HG03025 (cell line): ENCODE data around the gene FBXO17.
"Not testable (repeated sequence)": the region's sequence is repeated elsewhere in the genome, so short reads cannot be mapped to it uniquely, and the experiment has no call there.

Source experiments
- ATAC-seq: cut with Tn5 transposase; IDR thresholded peaks from one replicate; pipeline ENCODE4 v1.9.1; 2021; ENCODE audit warnings: mild to moderate bottlenecking, moderate library complexity; ENCODE audit not compliant: unreplicated experiment, low FRiP score

FBXO17 gene

GRCh38 chr19:38980583-38981374 is 5.2 kb upstream of the FBXO17 start:
- no peak for ATAC-seq

- no peak for ATAC-seq
Observed at GRCh38 chr19:38979812-38980211, 4.3 kb upstream of the FBXO17 start.

DNA sequence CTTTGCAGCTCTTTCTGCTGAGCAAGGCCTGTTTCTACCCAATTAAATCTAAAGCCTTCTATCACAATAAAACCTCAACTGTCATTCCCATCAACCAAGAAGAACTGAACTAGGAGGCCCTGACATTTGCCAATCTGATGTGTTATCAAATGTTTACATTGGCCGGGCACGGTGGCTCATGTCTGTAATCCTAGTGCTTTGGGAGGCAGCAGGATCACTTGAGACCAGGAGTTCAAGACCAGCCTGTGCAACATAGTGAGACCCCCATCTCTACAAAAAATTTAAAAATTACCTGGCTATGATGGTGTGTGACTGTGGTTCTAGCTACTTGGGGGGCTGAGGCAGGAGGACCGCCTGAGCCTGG is 2.8 kb upstream of the FBXO17 start:
- no peak for ATAC-seq

GRCh38 chr19:38977445-38978325 is 2.1 kb upstream of the FBXO17 start:
- no peak for ATAC-seq

DNA sequence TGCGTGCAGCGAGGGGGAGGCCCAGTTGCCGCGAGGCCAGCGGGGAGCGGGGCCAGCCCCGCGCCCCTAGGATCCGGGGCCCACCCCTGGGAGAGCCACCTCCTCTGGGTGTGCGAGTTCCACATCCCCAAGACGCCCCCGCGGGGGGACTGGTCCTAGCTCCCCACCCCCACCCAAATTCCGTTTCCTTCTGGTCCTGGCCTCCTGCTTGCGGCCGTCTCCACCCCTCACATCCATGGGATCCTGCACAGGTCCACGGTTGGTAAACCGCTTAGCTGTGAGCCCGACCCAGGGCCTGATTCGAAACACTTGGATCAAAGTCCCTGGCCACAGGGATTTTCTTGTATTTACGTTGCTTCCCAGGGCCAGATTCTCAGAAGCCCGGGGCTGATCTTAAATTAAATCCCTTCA is 324 bp upstream of the FBXO17 start:
- no peak for ATAC-seq

DNA sequence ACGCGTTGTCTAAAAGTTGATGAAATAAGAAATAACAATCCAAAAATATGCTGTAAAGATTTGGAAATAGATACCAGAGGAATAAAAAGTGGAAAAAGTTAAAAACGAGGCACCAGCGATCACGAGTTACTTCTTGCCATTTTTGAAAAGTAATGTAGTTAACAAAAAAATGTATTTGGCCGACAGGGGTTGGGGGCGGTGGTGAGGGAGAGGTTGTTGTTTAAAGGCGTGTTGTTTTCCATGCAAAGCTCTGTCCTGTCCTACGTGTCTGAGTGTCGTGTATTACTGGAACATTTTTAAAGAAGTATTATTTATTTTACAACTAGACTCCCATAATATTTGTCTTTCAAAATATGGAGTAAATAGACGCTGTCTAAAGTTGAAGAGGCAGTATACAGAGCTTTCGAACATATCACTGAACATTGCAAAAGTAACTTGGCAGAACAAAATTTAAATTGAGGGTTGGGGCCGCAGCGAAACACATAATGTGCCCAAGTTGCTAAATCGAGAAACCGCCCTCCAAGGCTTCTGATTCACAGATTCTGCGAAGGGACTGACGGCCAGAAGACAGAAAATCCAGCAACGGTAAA is 823 bp downstream of the FBXO17 start:
- ATAC-seq, result no peak

DNA sequence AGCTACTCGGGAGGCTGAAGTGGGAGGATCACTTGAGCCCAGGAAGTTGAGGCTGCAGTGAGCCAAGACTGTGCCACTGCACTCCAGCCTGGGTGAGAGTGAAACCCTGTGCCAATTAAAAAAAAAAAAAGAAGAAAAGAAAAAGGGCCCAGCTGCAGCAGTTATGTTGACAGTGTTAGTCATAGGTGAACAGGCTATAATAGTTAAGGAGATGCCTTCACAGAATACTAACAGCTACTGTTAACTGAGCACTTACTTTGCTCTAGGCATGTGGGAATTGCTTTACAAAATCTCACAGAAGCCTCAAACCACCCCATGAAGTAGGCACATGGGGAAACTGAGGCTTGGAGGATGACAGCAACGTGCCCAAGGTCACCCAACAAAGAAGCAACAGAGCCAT is 3.9 kb downstream of the FBXO17 start:
- ATAC-seq, result no peak

- no peak for ATAC-seq
Observed at GRCh38 chr19:38970664-38971532, 4.6 kb downstream of the FBXO17 start.

DNA sequence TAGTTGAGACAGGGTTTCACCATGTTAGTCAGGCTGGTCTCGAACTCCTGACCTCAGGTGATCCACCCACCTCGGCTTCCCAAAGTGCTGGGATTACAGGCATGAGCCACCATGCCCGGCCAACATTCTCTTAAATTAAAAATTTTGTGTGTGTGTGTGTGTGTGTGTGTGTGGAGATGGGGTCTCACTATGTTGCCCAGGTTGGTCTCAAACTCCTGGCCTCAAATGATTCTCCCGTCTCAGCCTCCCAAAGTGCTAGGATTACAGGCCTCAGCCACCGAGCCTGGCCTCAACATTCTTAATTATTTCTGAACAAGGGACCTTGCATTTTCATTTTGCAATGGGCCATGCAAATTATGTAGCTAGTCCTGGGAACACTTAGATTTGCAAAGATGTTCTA is 9.4 kb downstream of the FBXO17 start:
- ATAC-seq, result not testable (repeated sequence)

DNA sequence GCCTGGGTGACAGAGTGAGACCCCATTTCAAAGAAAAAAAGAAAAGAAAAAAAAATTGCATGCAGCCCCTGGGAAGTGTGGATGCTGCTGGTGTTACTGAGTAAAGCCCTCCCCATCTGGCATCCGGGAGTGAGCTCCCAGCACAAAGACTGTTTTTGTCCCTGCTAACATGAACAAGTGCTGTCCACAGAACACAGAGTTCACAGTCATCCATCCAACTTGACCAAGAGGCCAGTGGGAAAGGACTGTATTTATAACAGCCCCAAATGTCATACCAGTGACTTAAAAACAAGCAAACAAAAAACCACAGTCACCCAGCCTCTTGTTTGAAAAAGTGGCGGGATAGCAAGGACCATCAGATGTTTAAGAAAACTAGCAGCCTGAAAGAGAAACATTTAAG is 10.8 kb downstream of the FBXO17 start:
- ATAC-seq, result no peak

DNA sequence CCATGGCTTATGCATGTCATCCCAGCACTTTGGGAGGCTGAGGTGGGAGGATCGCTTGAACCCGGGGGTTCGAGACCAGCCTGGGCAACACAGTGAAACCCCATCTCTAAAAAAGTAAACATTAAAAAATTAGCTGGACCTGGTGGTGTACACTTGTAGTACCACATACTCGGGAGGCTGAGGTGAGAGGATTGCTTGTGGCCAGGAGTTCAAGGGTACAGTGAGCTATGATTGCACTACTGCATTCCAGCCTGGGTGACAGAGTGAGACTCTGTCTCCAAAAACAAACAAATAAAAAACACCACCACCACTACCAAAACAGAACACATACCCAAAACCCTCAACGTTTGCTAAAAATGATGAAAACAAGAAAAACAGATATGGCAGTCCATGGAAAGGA is 15.9 kb downstream of the FBXO17 start:
- no peak for ATAC-seq

DNA sequence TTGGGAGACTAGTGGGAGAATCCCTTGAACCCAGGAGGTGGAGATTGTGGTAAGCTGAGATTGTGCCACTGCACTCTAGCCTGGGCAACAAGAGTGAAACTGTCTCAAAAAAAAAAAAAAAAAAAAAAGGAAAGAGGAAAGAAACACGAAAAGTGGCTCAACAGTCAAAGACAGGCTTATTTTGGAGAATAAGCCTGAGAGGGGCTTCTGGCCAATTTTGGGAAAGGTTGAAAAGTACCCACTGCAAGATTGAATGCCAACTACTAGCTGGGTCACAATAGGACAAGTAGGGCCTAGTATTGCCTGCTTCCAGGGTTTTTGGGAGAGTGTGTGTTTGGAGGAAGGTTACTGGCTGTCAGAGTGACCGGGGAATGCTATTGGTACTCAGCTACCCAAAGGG is 17.2 kb downstream of the FBXO17 start:
- ATAC-seq, result no peak

DNA sequence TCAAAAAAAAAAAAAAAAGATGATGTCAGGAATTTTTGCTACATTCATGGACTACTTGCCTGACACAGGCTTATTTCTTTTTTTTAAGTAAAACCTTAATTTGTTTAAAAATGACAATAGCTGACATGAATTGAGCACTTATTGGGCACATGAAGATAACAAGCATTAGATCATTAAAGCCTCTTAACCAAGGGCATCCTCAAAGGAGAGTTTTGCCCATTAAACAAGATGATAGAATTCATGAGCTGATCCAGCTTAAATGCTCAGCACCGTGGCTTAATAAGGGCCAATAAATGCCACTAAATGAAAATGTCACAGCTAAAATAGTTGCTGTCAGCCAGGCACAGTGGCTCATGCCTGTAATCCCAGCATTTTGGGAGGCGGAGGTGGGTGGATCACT is 19.3 kb downstream of the FBXO17 start:
- ATAC-seq, result no peak

DNA sequence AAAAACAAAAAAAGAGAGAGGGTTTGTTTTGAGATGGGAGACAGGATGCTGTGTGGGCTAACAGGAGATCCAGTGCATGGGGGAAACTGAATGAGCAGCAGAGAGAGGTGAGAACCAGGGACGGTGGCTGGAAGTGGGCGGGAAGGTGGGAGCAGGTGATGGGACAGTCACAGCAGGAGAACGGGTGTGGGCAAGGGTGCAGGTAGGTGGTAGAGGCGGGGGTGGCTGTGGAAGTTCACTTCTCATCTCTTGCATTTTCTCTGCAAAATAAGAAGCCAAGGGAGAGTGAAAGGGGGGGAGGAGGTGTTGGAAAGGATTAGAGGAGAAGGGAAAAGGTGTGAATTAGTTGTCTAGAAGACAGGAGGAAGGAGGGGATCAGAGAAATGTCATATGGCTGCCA is 21.9 kb downstream of the FBXO17 start:
- ATAC-seq, result no peak

DNA sequence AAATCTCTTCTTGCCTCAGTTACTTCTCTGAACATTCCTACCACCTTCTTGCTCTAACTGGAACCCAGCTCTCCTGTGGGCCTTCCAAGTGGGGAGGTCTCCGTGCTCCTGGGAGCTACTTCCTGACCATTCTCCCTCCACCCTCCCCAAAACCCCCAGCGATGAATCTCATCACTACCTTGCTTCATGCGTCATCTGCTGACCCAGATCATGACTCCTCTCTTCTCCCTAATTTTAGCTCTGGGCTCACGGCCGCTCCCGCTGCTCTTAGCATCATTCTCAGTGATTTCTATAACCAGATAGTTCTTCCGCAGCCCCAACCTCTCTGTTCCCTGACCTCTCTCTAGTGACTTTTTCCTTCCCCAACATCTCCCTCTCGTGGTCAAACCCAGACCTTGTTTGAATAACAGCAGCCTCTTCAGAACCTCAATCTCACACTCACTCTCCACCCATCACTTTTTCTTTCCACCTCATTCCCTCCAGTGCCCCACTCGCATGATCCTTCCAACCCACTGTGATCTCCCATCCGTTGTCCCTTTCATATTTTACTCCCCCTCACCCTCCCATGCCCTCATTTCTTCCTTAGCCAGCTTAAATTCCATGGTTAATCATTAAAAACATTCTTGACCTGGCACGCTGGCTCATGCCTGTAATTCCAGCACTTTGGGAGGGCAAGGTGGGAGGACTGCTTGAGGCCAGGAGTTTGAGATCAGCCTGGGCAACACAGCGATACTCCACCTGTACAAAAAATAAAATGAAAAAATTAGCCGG is 23.0 kb downstream of the FBXO17 start:
- ATAC-seq, result no peak

GRCh38 chr19:38951187-38951586 is 24.4 kb downstream of the FBXO17 start:
- ATAC-seq, result no peak

DNA sequence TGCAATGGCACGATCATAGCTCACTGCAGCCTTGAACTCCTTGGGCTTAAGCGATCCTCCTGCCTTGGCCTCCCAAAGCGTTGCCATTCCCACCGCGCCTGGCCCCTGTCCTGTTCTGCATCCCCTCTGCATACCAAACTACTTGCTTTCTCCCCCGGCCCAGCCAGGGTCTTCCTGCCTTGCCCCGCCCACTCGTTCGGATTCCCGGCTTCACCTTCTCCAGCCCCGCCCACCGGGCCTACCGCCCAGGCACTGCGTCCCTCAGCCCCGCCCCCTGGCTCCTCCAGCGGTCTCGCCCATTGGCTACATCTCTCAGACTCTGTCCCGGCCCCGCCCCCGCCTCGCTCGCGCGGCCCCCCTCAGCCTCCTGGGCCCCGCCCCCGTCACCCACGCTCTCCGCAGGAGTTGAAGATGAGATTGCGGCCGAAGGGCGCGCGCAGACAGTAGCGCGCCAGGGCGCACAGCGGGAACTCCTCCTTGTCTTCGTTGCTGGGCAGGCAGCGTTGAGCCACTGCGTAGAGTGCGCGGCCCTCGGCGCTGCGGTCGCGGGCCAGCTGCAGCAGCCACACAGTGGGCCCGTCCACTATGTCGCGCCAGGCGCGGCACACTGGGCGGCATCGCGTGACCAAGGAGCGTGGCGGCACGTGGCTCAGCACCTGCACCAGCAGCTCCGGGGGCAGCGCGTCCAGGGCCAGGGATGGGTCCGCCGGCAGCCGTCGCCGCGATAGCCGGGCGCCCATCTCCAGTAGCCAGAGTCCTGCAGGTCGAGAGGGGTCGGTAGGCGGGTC is 25.8 kb downstream of the FBXO17 start:
- ATAC-seq, result no peak

- ATAC-seq, result no peak
Observed at GRCh38 chr19:38946229-38947010, 29.1 kb downstream of the FBXO17 start.
